NCI-H146 treated with DMSO at 0.1 percent for 48 hours (cell line): Measurements from ENCODE around the gene TJP1.
"Not testable (repeated sequence)": the region's sequence is repeated elsewhere in the genome, so short reads cannot be mapped to it uniquely, and the experiment has no call there.

ENCODE experiments used
- DNase-seq: peaks from one replicate; lab custom pipeline; 2025; ENCODE audit not compliant: unreplicated experiment; lab: John Stamatoyannopoulos, UW

Gene TJP1

GRCh38 chr15:29756358-29757267 lies 65.7 kb downstream of the TJP1 start:
- no peak for DNase-seq

- not testable (repeated sequence) for DNase-seq
These were observed 68.3 kb downstream of the TJP1 start for GRCh38 chr15:29754009-29754408.

DNA sequence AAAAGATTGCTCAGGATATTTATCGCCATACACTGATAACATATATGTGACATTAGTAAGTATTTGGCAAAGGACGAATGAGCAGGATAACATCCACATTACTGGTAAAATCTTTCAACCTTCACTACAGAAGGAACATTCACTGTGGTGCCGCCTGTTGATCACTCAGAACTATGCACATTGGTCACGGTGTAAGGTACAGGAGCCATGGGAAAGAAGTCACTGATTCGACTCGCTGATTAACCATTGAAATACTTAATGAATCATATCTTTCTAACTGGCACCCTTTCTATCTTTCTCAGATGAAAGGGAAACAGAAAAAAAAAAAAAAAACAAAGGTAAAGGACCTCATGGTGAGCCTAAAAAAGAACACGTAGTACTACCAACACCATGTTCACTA lies 68.8 kb downstream of the TJP1 start:
- DNase-seq: no peak

- DNase-seq: no peak
These were observed 71.5 kb downstream of the TJP1 start for GRCh38 chr15:29750754-29751153.

- no peak for DNase-seq
These were observed 72.7 kb downstream of the TJP1 start for GRCh38 chr15:29749365-29750086.

DNA sequence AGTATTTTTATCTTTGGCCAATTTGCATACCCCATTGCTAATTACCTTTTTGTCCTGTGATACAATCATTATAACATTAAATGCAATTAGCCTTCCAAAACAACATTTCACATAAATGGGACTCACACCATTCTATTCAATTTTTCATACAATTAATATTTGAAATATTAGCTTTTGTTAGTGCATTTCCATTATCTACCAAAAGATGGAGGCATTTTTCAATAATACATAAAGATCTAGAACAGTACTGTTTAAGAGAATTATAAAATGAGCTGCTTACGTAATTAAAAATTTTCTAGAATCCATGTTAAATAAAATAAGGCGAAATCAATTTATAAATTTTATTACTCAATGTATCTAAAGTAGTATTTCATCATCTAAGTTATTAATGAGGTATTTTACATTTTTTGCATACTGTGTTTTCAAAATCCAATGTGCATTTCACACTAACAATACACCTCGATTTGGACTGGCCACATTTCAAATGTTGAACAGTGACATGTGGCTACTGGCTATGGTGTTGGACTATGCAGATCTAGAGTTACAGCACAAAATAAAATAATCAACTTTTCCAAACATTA lies 74.3 kb downstream of the TJP1 start:
- no peak for DNase-seq

GRCh38 chr15:29743475-29743874 lies 78.8 kb downstream of the TJP1 start:
- DNase-seq: no peak

- no peak for DNase-seq
These were observed 81.5 kb downstream of the TJP1 start for GRCh38 chr15:29740692-29741311.

- DNase-seq: no peak
These were observed 85.6 kb downstream of the TJP1 start for GRCh38 chr15:29736744-29737020.

DNA sequence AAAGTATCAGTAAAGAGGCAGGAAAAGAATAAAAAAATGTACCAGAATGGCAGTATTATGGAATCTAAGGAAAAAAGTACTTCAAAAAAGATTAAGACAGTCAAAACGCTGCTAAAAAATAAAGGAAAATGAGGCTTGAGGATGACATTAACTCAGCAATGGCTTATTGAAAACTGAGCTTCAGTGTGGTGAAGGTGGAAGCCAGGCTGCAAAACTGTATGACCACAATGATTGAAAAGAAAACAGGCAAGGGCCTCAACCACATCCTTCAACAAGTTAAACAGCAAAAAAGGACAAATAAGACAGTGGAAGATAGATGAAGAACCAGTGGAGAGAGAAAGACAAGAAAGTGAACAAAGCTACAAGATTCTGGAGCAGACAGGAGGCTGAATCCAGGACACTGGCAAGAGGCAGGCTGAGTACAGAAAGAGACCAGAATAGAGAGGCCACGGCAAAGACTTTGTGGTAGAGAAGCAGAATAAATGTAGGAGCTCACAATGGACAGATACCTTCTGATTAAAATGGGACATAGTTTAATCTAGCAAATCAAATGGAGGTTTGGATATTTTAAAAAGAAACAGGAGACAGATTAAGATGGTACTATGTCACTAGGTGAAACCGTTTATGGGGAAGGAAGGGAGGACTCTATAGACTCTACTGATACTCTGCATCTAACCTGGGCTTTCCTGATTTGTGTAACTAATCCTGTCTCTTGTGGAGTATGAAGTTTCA lies 86.1 kb downstream of the TJP1 start:
- no peak for DNase-seq

DNA sequence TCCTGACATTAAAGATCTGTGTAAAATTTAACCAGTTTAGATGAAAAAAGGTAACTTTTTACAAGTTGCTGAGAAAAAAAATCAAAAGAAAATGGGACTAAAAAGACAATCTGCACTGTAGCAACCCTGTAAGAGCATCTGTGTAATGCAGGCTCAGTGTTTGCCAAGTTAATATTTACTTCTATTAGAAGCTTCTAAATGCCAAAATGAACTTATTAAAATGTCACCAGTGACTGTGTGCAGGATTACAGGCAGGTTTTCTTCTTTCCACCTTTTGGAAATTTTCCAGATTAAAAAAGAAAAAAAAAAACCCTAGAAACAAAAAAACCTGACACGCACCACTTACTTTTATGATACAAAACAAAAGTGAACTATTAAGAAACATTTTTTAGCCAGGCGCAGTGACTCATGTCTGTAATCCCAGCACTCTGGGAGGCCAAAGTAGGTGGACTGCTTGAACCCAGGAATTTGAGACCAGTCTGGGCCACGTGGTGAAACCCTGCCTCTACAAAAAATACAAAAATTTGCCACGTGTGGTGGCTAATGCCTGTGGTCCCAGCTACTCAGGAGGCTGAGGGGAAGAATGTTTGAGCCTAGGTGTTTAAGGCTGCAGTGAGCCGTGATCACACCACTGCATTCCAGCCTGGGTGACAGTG lies 87.2 kb downstream of the TJP1 start:
- no peak for DNase-seq

- DNase-seq: no peak
These were observed 90.4 kb downstream of the TJP1 start for GRCh38 chr15:29731865-29732264.

DNA sequence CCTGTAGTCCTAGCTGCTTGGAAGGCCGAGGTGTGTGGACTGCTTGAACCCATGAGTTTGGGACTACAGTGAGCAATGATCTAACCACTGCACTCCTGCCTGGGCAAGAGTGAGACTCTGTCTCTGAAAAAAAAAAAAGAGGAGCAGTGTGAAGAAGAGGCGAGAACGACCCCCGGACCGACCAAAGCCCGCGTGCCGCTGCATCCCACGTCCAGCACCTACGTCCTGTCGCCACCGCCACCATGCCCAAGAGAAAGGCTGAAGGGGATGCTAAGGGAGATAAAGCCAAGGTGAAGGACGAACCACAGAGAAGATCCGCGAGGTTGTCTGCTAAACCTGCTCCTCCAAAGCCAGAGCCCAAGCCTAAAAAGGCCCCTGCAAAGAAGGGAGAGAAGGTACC lies 91.8 kb downstream of the TJP1 start:
- not testable (repeated sequence) for DNase-seq

- DNase-seq: no peak
These were observed 93.8 kb downstream of the TJP1 start for GRCh38 chr15:29728418-29728817.

GRCh38 chr15:29727871-29728270 lies 94.4 kb downstream of the TJP1 start:
- no peak for DNase-seq

DNA sequence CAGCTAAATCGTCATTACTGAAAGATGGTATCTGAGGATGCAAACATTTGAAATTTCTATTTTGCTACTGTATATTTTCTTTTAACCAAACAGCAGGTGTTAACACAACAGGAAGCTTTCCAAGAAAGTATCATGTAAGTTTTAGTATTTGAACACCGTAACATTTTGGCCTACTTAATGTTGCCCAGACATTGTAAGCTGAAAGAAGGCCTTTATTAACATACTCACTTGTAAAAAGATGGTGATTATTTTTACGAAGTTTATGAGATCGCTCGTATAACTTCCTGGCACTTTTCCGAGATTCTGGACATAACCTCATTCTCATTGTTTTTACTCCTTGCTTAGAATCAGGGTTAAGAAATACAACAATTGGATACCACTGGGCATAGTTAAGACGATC lies 95.7 kb downstream of the TJP1 start:
- no peak for DNase-seq

DNA sequence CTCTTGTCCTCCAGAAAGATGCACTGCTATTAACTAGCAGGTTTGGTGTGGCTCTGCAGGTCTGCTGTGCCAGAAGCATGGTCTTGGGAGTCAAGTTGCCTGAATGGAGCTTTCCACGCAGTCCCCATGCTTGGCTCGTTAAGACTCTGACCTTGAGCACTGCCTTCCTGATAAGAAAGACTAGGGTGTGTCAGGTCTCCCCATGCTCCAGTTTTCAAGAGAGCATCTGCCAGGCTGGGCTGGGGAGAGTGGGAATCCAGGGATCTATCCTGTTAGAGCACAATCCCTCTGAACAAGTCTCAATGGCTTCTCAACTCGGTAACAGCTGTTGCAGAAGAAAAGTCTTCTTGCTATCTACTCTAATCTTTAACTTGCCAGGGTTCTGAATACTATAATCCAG lies 98.2 kb downstream of the TJP1 start:
- DNase-seq: no peak

DNA sequence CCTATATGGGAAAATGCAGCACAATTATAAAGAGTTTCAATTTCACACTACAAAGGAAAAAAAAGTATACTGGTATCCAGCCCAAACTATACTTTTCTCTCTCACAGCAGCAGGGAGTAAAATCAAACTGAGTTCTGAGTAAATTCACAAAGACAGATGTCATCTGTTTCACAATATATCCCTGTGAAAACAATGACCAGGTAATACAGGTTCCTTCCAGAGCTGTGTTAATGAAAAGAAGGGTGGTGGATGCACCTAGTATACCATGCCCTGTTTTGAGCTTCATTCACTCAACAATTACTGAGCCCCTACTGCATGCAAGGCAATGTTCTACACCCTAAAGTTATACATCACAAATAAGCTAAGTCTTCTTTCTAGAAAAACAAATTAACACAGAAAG lies 108.5 kb downstream of the TJP1 start:
- DNase-seq: no peak

- no peak for DNase-seq
These were observed 110.0 kb downstream of the TJP1 start for GRCh38 chr15:29712149-29712885.

GRCh38 chr15:29711531-29711930 lies 110.7 kb downstream of the TJP1 start:
- no peak for DNase-seq
